GM18519 (cell line): ENCODE data around the gene PPP2R2C.

ENCODE experiments used
- ATAC-seq: cut with Tn5 transposase; IDR thresholded peaks from one replicate; pipeline ENCODE4 v1.9.1; 2021; ENCODE audit warnings: mild to moderate bottlenecking, moderate library complexity; ENCODE audit not compliant: unreplicated experiment, low FRiP score

Gene PPP2R2C

DNA sequence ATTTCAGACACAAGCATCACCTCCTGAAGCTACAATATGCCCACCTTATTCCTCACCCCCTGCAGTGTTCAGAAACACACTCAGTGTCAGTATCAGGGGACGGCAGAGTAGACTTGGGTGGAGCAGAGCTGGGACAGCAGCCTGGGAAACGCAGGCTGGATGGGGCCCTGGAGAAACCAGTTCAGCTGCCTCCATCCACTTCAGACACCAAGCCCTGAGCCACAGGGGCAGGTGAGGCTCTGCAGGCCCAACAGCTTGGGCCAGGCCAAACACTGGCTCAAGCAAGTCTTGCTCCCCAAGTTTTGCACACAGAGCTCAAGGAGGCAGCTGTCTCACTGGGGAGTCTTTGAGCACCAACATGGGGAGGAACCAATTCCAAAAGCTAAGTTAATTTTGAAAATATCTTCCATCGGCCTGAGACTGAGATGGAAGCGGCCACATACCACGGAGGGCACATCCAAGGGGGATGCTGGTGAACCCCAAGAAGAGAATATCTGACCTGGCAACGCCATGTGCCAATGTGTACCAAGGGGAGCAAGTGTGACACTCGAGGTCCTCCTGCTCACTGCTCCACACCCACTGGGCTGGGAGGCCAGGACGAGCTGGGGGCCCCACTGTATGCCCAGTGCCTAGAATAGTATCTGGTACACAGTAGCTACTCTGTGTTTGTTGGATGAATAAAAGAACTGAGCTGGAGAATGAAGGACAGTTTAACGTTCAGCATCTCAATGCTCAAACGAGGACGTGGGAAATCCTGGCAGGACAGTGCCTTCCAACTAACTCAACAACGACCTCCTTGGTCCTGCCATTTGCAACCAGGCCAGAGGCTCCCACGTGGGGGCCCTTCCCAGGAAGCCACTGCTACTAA lies 45.6 kb downstream of the PPP2R2C start:
- no peak for ATAC-seq

DNA sequence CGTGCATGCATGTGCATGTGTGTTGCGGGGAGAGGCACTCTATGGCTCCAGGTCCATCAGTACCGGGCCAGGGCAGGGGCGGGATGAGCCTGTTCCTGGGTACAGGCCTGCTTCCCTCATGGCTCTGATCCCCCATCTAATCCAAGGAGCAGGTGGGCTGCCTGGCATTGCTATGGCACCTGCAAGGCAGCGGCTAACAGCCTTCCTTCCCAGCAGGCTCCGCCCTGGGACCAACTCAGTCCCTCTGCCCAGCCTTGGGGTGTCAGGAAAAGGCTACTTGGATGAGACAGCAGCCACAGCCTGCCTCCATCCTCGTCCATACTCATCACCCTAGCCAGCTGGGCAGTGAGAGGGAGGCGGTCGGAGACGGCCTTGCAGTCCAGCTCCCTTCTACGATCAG lies 46.5 kb downstream of the PPP2R2C start:
- no peak for ATAC-seq

DNA sequence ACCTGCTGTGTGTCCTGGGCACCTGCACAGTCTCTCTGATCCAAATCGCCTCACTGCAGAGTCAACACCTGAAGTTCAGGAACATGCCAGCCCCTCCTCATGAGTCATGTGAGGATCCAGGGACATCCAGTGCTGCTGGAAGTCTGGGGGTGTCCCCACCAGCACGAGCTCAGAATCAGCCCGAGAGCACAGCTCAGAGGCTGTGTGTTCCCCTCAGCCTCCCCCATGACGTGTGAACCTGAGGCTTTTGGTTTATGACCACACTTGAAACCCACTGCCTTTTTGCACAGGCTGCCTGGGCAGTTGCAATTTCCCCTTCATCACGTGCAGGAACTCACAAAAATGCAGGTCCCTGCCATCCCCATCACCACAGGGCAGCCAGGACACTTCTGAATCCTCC lies 47.1 kb downstream of the PPP2R2C start:
- ATAC-seq = no peak

DNA sequence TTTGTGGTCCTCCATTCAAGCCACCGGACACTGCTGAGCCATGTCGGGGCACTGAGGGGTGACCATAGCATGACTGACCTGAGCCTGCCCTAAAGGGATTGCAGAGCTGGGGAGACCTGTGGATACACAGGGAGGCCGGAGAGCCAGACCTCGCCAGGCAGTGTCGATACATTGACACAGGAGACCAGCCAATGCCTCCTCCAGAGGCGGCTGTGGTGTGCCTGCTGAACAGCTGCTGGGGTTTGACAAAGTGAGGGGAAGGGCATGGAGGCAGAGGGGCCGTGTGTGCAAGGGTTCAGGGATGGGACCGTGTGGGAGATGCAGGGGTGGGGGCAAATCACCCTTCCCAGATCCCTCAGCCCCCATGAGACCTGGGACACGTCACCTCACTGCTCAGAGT lies 48.0 kb downstream of the PPP2R2C start:
- no peak for ATAC-seq

DNA sequence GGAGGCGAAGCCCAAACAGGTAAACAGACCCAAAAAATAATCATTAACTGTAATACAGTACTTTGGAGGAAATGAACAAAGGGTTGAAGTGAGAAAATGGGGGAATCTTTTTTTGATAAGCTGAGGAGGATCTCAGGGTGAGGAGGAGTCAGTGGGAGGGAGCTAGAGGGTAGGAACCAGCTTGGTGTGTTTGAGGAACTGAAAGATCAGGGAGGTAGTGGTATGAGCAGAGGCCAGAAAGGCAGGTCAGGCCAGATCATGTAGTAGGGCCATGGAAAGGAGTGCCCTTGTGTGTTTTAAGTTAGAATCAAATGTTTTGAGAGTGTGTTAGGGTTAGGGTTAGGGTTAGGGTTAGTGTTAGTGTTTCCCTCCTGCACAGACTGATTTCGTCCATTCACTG lies 48.8 kb downstream of the PPP2R2C start:
- ATAC-seq = peak; percentile 80

- ATAC-seq = no peak
These were observed 49.5 kb downstream of the PPP2R2C start for GRCh38 chr4:6422866-6423265.

- no peak for ATAC-seq
These were observed 50.3 kb downstream of the PPP2R2C start for GRCh38 chr4:6422105-6422504.

GRCh38 chr4:6421397-6421796 lies 51.0 kb downstream of the PPP2R2C start:
- ATAC-seq = no peak

- no peak for ATAC-seq
These were observed 51.4 kb downstream of the PPP2R2C start for GRCh38 chr4:6420972-6421371.

DNA sequence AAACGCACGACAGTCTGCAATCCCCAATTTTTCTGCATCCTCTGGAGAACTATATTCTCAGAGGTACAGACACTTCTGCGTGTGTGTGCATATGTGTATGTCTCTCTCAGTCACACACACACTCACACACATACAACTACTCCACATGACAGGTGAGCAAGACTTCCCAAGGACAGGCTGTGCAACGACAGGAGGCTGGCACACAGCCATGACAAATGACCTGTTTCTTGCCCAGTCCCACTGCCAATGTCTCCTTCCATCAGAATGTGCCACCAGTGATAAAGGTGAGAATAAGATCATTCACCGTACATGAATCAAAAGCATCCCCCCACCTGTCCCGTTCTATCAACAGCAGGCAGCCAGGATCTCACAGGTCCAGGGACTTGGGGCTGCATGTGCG lies 52.4 kb downstream of the PPP2R2C start:
- no peak for ATAC-seq

DNA sequence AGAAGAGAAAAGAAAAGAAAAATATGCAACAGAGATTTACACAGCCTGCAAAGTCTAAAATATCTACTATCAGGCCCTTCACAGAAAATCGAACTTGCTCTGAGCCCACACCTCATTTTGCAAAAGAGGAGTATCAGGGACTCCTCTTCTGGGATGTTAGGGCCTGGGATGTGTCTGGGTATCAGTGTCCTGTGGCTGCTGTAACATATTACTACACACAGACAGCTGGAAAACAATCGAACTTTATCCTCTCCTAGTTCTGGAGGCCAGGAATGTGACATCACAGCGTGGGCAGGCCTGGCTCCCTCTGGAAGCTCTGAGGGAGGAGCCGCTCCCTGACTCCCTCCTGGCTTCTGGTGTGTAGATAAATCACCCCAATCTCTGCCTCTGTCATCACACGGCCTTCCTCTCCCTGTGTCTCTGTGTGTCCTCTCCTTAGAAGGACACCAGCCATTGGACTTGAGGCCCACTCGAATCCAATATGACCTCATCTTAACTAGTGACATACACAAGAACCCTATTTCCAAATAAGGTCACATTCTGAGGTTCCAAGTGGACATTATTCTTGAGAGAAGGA lies 52.9 kb downstream of the PPP2R2C start:
- no peak for ATAC-seq

- no peak for ATAC-seq
These were observed 54.1 kb downstream of the PPP2R2C start for GRCh38 chr4:6418193-6418755.

DNA sequence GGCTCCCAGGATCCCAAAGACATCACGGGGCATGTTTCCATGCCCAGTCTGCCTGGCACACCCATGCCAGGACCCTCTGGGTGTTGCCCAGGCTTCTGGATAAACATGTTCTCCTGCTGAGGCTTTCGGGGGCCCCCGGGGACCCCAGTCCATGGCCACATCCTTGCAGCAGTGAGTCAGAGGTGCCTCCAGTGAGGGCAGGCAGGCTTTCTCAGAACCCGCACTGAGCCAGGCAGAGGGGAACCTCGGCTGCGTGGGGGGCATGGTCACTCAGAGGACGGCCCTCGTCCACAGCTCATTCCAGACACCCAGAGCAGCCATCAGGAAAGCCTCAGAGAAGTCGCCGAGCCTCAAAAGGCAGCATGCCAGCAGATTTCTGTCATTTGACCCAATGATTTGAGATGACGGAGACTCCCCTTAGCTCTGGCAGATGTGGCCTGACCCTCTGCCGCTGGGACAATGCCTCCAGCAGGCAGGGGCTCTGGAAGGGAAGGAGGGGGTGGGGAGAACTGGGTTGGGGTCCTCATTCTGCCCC lies 54.8 kb downstream of the PPP2R2C start:
- no peak for ATAC-seq

- ATAC-seq = no peak
These were observed 55.7 kb downstream of the PPP2R2C start for GRCh38 chr4:6416518-6417286.

DNA sequence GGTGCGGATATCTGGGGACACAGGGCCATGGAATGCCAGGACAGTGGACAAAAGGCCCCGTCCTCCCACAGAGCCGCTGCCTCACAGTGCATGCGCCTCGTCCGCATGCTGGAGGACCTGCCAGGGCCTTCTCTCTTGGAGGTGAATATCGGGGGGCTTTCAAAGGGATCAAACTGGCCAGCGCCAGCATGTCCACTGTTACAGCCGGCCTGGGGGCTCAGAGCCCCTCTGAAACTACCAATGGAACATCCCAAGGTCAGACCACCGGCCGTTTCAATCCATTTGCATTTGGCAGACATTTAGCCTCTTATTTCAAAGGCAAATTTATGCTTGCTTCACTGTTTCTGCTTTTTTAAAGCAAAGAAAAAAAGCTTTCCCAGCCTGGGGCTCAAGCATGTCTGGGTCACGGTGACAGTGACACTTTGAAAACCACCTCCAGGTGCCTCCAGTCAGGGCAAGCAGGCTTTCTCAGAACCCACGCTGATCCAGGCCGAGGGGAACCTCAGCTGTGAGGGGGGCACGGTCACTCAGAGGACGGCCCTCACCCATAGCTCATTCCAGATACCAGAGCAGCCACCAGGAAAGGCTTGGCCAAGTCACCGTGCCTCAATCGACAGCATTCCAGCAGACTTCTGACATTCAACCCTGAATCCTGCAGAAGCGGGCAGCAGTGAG lies 57.2 kb downstream of the PPP2R2C start:
- no peak for ATAC-seq

- no peak for ATAC-seq
These were observed 57.8 kb downstream of the PPP2R2C start for GRCh38 chr4:6414578-6414977.

- no peak for ATAC-seq
These were observed 61.8 kb downstream of the PPP2R2C start for GRCh38 chr4:6410664-6411063.

GRCh38 chr4:6410068-6410467 lies 62.3 kb downstream of the PPP2R2C start:
- no peak for ATAC-seq

DNA sequence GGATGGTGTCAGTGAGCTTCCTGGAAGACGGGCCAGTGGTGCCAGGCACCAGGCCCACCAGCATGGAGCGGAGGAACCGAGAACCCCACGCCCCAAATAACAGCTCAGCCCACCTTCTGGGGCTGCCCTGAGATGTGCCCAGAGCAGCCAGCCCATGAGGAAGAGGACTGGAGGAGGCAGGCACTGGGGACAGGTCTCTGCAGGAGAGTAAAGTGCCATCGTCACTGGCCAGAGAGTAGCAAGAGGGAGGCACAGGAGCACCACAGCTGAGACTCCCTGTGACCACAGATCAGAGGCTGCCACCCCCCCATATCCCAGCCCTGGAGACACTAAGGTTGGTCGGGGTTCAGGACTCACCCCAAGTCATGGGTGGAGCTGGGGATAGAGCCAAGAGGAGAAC lies 63.0 kb downstream of the PPP2R2C start:
- no peak for ATAC-seq

DNA sequence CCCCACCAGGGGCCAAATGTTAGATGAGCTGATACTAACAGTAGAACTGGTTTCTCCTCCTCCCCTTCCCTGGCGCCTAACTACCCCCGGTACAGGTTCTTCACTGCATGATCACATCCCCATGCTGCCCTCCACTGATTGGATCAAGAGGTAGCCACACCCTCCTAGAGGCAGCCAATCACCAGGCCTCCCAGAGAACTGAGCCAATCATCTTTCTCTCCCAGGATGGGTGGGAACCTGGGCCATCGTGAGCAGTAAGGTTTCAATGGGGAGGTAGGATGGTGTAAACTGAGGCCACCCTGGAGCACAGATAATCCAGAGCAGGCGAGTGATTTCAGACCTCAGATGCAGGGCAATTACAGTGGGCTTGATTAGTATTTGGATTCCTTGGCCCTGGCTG lies 64.2 kb downstream of the PPP2R2C start:
- ATAC-seq = no peak

- ATAC-seq = no peak
These were observed 67.1 kb downstream of the PPP2R2C start for GRCh38 chr4:6405397-6405706.
